Breast epithelium (tissue), 3 donors: ENCODE measurements around the gene RAC2.
"Not testable (repeated sequence)": the region's sequence is repeated elsewhere in the genome, so short reads cannot be mapped to it uniquely, and the experiment has no call there.

ENCODE experiments used
- CTCF ChIP-seq, 3 donors: fragments of 450-650 bp; IDR thresholded peaks; one replicate each; pipeline ENCODE4 v1.5.1; 2016 to 2017; ENCODE audit warnings: antibody characterized with exemption in 3 of 3, mild to moderate bottlenecking in 3 of 3, moderate library complexity in 3 of 3
- POLR2AphosphoS5 ChIP-seq, 3 donors: sonication (generic); formaldehyde crosslinking; IDR thresholded peaks; one replicate each; pipeline ENCODE4 v1.6.1; 2017; ENCODE audit warnings: antibody characterized with exemption in 3 of 3

GRCh38 chr22:37233371-37233750 lies 10.7 kb downstream of the RAC2 start:
- TF ChIP-seq POLR2AphosphoS5, CTCF (IDR thresholded peaks at IDR 0.05): not testable (repeated sequence)
